MCF 10A (cell line): ENCODE results near the gene TAGLN. TPM values are rescaled to one million over a fixed set of nuclear protein-coding genes. Genes with fewer than 3 reads are reported as not detected.

Experiments used
- BruUV-seq: library from RNA; stranded (reverse); fragments of 400-500 nt; replicated peaks from 2 replicates; lab custom pipeline; 2021; lab: Mats Ljungman, UMichigan
- CTCF ChIA-PET: fragments of 300-600 bp; sonication (Branson Sonifier 250); formaldehyde crosslinking; extraction: SDS; loops from one replicate; lab custom pipeline; 2021; ENCODE audit warnings: antibody characterized with exemption, inconsistent platforms; lab: Yijun Ruan, JAX
- POLR2A ChIA-PET: fragments of 300-600, 350-650 bp; sonication (Branson Sonifier 250); formaldehyde crosslinking; extraction: SDS; loops from one replicate; lab custom pipeline; 2020; ENCODE audit warnings: antibody characterized with exemption, inconsistent platforms; lab: Yijun Ruan, JAX
- DNase-seq: peaks from one replicate; pipeline ENCODE4 v3.0.0-alpha.2; 2018; ENCODE audit not compliant: unreplicated experiment
- H3K27ac Mint-ChIP-seq: one replicate; pipeline ENCODE4 v1.8.0; 2022; ENCODE audit warnings: mild to moderate bottlenecking, low read depth, mixed read lengths; ENCODE audit not compliant: unreplicated experiment
- H3K27me3 Mint-ChIP-seq: one replicate; pipeline ENCODE4 v1.8.0; 2022; ENCODE audit warnings: mixed read lengths; ENCODE audit not compliant: insufficient read depth, unreplicated experiment
- H3K36me3 Mint-ChIP-seq: one replicate; pipeline ENCODE4 v1.8.0; 2022; ENCODE audit warnings: mild to moderate bottlenecking, moderate library complexity, mixed read lengths; ENCODE audit not compliant: insufficient read depth, unreplicated experiment
- H3K4me1 Mint-ChIP-seq: one replicate; pipeline ENCODE4 v1.8.0; 2022; ENCODE audit warnings: mixed read lengths; ENCODE audit not compliant: insufficient read depth, unreplicated experiment
- H3K4me3 Mint-ChIP-seq: one replicate; pipeline ENCODE4 v1.8.0; 2022; ENCODE audit warnings: mild to moderate bottlenecking, moderate library complexity, mixed read lengths; ENCODE audit not compliant: unreplicated experiment
- H3K9me3 Mint-ChIP-seq: one replicate; pipeline ENCODE4 v1.8.0; 2022; ENCODE audit warnings: mixed read lengths; ENCODE audit not compliant: unreplicated experiment
- intact Hi-C: fragments of 100-400 bp; cut with micrococcal nuclease; formaldehyde crosslinking; loops from 2 replicates; pipeline ENCODE4 v1.14.1; 2022
- total RNA-seq: library from RNA; stranded (reverse); gene quantifications from 2 replicates; pipeline ENCODE4 v1.2.3, GENCODE V29; 2022
- TF ChIP-seq, protein P1 (sequence below): fragments of 200-600 bp; IDR thresholded peaks from one replicate; pipeline ENCODE4 v1.8.0; 2022; ENCODE audit warnings: antibody characterized with exemption, mild to moderate bottlenecking; ENCODE audit not compliant: unreplicated experiment

TAGLN gene
- total RNA-seq, 1 experiment from 2014 or later: 45.4 TPM

DNA sequence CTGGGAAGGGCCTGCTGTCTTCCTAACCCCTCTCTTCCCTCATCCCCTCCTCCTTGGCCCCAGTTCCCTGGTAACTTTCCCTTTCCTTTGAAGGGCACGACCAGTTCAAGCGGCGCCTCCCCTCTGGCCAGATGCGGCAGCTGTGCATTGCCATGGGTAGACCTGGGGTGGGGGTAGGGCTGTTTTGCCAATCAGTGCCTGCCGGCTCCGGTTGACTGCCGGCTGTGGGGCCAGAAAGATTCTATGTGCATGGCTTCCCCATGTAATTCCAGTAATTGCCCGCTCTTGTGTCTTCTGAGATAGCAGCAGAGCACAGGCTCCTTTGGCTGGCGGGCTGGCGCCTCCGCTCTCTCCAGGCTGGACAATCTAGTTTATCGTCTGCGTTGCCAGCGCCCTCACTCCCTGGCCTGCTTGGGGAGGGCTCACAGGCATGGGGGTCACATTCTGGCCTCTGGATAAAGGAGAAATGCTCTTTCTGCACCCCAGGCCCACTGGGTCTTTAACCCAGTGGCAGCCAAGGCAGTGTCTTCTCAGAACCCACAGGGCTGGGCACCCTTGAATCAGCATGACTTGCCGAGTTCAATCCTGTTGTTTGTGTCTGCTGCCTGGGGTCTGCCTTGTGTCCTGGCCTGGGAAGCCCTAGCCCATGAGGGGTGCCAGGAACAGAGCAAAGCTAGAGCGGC, 11.2 kb upstream of the TAGLN start:
- H3K4me1 Mint-ChIP-seq: no peaks in the 10 kb centered on the region
- no peak overlapping the region for H3K27ac Mint-ChIP-seq
- no TSS peak for BruUV-seq
- intact Hi-C loops: no loop called here
- H3K9me3 Mint-ChIP-seq: no peaks in the 10 kb centered on the region
- no peak for DNase-seq
- no peaks in the 10 kb centered on the region for H3K27me3 Mint-ChIP-seq
- no peak overlapping the region for H3K4me3 Mint-ChIP-seq
- H3K36me3 Mint-ChIP-seq: peaks cover 32% of the 10 kb centered on the region
- TF ChIP-seq, protein P1, sequence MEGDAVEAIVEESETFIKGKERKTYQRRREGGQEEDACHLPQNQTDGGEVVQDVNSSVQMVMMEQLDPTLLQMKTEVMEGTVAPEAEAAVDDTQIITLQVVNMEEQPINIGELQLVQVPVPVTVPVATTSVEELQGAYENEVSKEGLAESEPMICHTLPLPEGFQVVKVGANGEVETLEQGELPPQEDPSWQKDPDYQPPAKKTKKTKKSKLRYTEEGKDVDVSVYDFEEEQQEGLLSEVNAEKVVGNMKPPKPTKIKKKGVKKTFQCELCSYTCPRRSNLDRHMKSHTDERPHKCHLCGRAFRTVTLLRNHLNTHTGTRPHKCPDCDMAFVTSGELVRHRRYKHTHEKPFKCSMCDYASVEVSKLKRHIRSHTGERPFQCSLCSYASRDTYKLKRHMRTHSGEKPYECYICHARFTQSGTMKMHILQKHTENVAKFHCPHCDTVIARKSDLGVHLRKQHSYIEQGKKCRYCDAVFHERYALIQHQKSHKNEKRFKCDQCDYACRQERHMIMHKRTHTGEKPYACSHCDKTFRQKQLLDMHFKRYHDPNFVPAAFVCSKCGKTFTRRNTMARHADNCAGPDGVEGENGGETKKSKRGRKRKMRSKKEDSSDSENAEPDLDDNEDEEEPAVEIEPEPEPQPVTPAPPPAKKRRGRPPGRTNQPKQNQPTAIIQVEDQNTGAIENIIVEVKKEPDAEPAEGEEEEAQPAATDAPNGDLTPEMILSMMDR: no peak
- ChIA-PET CTCF (no interaction called here), POLR2A (interaction anchor here (1.4 kb wide), 1 partner anchor 9 kb away, joined by 6 read pairs; the partner anchor contains the start of gene SIDT2)

DNA sequence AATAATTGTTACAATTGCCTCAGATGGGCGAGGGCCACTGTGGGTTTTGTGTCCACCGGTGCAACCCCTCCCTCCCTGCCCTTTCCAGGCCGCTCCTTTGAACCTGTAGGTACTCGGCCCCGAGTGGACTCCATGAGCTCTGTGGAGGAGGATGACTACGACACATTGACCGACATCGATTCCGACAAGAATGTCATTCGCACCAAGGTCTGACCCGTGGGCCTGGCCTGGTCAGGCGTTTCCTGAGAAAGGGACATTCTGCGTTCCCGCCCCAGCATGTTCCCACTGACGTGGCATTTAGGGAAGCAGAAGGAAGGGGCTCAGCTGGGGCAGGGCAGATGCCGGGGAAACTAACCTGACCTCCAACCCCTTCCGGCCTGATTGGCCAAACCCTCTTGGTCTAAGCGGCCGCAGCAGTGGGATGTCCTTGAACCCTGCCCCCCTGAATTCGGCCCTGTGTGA, 10.5 kb upstream of the TAGLN start:
- DNase-seq: no peak
- intact Hi-C loops: no loop called here

DNA sequence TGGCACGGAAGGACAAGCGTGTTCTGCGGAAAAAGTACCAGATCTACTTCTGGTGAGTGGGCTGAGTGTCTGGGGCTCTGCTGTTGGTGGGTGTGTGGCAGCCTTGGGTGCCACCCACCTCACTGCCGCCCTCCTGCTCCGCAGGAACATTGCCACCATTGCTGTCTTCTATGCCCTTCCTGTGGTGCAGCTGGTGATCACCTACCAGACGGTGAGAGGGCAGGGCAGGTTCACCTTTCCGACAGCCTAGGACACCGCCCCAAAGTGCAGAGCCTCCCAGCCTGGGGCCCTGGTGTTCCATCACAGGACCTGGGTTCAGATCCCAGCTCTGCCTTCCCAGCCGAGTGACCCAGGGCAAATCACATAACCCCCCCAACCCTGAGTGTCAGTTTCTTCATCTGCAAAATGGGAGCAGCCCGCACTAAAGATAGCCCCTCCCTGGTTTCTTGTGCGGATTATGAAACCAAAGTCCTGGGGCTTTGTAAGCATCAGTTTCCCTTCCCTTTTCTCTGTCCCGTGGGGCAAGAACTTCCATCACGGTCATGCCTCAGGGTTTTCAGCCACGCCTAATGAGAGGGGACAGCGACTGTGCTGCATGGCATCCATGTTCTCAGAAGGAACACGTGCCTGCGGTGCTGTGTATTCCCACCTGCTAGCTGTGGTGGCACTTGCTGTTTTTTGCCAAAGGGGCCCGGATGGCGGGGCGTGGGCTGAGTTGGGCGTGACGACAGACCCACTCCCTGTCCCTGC, 9.8 kb upstream of the TAGLN start:
- Mint-ChIP-seq H3K36me3 (peaks cover 32% of the 10 kb centered on the region), H3K4me3 (no peak overlapping the region), H3K27ac (no peak overlapping the region), H3K27me3 (no peaks in the 10 kb centered on the region), H3K9me3 (no peaks in the 10 kb centered on the region), H3K4me1 (no peaks in the 10 kb centered on the region)
- ChIA-PET POLR2A (interaction anchor here (1.4 kb wide), 1 partner anchor 10 kb away, joined by 6 read pairs; the partner anchor contains the start of gene SIDT2), CTCF (interaction anchor here (0.6 kb wide), 1 partner anchor 43 kb away, joined by 3 read pairs; no protein-coding TSS in a partner anchor)
- intact Hi-C loops: no loop called here
- TF ChIP-seq, protein P1: no peak
- no TSS peak for BruUV-seq
- DNase-seq: no peak

More for the DNA sequence above, 10.5 kb upstream of the TAGLN start:
- ChIA-PET CTCF (no interaction called here), POLR2A (interaction anchor here (1.4 kb wide), 1 partner anchor 10 kb away, joined by 6 read pairs; the partner anchor contains the start of gene SIDT2)
- TF ChIP-seq, protein P1: no peak
- Mint-ChIP-seq H3K4me1 (no peaks in the 10 kb centered on the region), H3K4me3 (no peak overlapping the region), H3K36me3 (peaks cover 32% of the 10 kb centered on the region), H3K27ac (no peak overlapping the region), H3K9me3 (no peaks in the 10 kb centered on the region), H3K27me3 (no peaks in the 10 kb centered on the region)
- no TSS peak for BruUV-seq

DNA sequence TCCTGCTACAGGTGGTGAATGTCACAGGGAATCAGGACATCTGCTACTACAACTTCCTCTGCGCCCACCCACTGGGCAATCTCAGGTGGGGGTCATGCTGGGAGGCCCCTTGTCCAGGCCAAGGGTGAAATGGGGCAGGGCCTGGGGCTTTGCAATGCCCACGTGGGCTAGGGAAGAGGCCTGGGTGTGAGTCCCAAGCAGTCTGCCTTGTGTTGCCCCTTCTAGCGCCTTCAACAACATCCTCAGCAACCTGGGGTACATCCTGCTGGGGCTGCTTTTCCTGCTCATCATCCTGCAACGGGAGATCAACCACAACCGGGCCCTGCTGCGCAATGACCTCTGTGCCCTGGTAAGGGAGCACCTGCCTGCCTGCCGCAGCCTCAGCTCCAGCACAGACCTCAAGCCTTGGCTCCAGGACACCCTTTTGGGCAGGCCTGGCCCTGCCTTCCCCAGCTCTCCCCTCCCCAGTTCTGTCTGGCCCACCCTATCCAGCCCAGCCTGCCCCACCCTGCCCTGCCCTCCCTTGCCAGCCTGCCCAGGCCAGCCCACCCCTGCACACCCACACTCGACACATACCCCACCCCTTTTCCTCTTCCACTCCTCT, 9.1 kb upstream of the TAGLN start:
- Mint-ChIP-seq H3K36me3 (peaks cover 32% of the 10 kb centered on the region), H3K27me3 (no peaks in the 10 kb centered on the region), H3K27ac (no peak overlapping the region), H3K9me3 (no peaks in the 10 kb centered on the region), H3K4me1 (no peaks in the 10 kb centered on the region), H3K4me3 (no peak overlapping the region)
- CTCF ChIA-PET: interaction anchor here (0.6 kb wide), 1 partner anchor 44 kb away, joined by 3 read pairs; no protein-coding TSS in a partner anchor
- POLR2A ChIA-PET: no interaction called here
- intact Hi-C loops: no loop called here
- no TSS peak for BruUV-seq
- no peak for DNase-seq
- TF ChIP-seq, protein P1: no peak
